B cell (primary cell): ENCODE data around the gene PLEKHM2.

ENCODE experiments used
- EZH2 ChIP-seq: IDR thresholded peaks from 2 replicates; pipeline ENCODE4 v1.6.1; 2012; ENCODE audit warnings: borderline replicate concordance, low read depth, mild to moderate bottlenecking, moderate library complexity, low read length; ENCODE audit not compliant: insufficient read depth, poor library complexity, severe bottlenecking
- TF ChIP-seq, protein P1 (sequence below): fragments of 200-600 bp; IDR thresholded peaks from one replicate; pipeline ENCODE4 v1.8.0; 2022; ENCODE audit warnings: antibody characterized with exemption, mild to moderate bottlenecking

DNA sequence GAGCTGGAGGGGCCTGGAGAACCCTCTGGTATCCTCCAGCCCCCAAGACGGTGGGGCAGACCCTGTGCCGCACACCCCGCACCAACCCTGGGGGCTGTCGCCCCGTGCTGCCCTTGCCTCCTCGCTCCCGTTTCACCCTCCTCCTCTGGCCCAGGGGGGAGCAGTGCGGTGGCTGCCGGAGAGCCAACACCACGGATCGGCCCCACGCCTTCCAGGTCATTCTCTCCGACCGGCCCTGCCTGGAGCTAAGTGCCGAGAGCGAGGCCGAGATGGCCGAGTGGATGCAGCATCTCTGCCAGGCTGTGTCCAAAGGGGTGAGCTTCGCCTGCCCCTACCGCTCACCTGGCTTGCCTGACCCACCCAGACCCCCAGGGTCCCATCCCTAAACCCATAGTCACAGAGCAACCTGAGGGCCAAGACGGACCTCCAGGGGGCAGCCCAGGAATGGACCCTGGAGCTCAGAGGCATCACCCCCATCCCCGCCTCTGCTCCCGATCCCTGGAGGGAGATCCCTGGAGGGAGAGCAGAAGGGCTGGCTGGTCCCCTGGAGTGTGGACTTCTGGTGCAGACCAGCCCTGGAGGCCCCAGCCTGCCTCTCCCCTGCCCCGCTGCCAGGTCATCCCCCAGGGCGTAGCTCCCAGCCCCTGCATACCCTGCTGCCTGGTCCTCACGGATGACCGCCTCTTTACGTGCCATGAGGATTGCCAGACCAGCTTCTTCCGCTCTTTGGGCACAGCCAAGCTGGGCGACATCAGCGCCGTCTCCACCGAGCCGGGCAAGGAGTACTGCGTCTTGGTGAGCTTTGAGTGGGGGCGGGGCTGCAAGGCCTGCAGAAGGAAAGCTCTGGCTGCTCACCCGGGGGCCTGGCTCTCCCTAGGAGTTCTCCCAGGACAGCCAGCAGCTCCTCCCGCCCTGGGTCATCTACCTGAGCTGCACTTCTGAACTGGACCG is 47.9 kb downstream of the PLEKHM2 start:
- TF ChIP-seq, protein P1, sequence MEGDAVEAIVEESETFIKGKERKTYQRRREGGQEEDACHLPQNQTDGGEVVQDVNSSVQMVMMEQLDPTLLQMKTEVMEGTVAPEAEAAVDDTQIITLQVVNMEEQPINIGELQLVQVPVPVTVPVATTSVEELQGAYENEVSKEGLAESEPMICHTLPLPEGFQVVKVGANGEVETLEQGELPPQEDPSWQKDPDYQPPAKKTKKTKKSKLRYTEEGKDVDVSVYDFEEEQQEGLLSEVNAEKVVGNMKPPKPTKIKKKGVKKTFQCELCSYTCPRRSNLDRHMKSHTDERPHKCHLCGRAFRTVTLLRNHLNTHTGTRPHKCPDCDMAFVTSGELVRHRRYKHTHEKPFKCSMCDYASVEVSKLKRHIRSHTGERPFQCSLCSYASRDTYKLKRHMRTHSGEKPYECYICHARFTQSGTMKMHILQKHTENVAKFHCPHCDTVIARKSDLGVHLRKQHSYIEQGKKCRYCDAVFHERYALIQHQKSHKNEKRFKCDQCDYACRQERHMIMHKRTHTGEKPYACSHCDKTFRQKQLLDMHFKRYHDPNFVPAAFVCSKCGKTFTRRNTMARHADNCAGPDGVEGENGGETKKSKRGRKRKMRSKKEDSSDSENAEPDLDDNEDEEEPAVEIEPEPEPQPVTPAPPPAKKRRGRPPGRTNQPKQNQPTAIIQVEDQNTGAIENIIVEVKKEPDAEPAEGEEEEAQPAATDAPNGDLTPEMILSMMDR = no peak
- TF ChIP-seq EZH2 = no peak
